Measurements from ENCODE around the gene PDE6A. TPM values are rescaled to one million over a fixed set of nuclear protein-coding genes. Genes with fewer than 3 reads are reported as not detected.

Gene PDE6A
- total and polyA plus RNA-seq, 2 of the 8 experiments (the other 6 are each of a cell fraction or from before 2014, with no cell fraction given): not detected

- TF ChIP-seq RNF2 (IDR thresholded peaks at IDR 0.05; ENCODE audit: borderline replicate concordance, low read depth, low read length, missing control alignments, poor library complexity, severe bottlenecking): no peak
- no peak for TF ChIP-seq RBBP5 (IDR thresholded peaks at IDR 0.05; ENCODE audit: borderline replicate concordance, low read depth, low read length)
- no peak for TF ChIP-seq TAF7 (optimal IDR thresholded peaks at IDR 0.05; ENCODE audit: borderline replicate concordance, low read depth, low read length)
- TF ChIP-seq, protein P1, sequence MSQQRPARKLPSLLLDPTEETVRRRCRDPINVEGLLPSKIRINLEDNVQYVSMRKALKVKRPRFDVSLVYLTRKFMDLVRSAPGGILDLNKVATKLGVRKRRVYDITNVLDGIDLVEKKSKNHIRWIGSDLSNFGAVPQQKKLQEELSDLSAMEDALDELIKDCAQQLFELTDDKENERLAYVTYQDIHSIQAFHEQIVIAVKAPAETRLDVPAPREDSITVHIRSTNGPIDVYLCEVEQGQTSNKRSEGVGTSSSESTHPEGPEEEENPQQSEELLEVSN (IDR thresholded peaks at IDR 0.05): no peak
- TF ChIP-seq, protein P2, sequence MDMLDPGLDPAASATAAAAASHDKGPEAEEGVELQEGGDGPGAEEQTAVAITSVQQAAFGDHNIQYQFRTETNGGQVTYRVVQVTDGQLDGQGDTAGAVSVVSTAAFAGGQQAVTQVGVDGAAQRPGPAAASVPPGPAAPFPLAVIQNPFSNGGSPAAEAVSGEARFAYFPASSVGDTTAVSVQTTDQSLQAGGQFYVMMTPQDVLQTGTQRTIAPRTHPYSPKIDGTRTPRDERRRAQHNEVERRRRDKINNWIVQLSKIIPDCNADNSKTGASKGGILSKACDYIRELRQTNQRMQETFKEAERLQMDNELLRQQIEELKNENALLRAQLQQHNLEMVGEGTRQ (IDR thresholded peaks at IDR 0.05; ENCODE audit: low read length): no peak
- no peak for TF ChIP-seq TEAD4 (IDR thresholded peaks at IDR 0.05; ENCODE audit: low read depth, low read length)
Observed at GRCh38 chr5:149855366-149855765, 89.2 kb downstream of the PDE6A start (continued).
